SK-N-SH treated with all-trans-retinoic acid at 6 μM for 48 hours (cell line): ENCODE results near the gene SORCS2.

ENCODE experiments used
- BACH2 ChIP-seq: fragments of 250-450 bp; sonication (Bioruptor Pico); IDR thresholded peaks from 2 replicates; pipeline ENCODE4 v1.9.0; 2021; ENCODE audit warnings: mild to moderate bottlenecking, borderline replicate concordance
- CREB5 ChIP-seq: fragments of 250-450 bp; sonication (Bioruptor Pico); IDR thresholded peaks from 2 replicates; pipeline ENCODE4 v1.5.1; 2020; ENCODE audit warnings: low read depth, mild to moderate bottlenecking, moderate library complexity
- OSR1 ChIP-seq: fragments of 250-450 bp; sonication (Bioruptor Pico); IDR thresholded peaks from 2 replicates; pipeline ENCODE4 v1.8.0; 2022; ENCODE audit warnings: moderate library complexity, mild to moderate bottlenecking, inconsistent platforms
- PATZ1 ChIP-seq: fragments of 250-450 bp; sonication (Bioruptor Pico); IDR thresholded peaks from 2 replicates; pipeline ENCODE4 v1.8.0; 2020; ENCODE audit warnings: mild to moderate bottlenecking, moderate library complexity, borderline replicate concordance
- RARB ChIP-seq: fragments of 250-450 bp; sonication (Bioruptor Pico); IDR thresholded peaks from 2 replicates; pipeline ENCODE4 v1.8.0; 2021; ENCODE audit warnings: mild to moderate bottlenecking, moderate library complexity
- ZFP30 ChIP-seq: fragments of 450-650 bp; formaldehyde crosslinking; IDR thresholded peaks from 2 replicates; pipeline ENCODE4 v1.5.0; 2022; ENCODE audit warnings: mild to moderate bottlenecking, moderate library complexity

GRCh38 chr4:7241597-7242125 lies 49.3 kb downstream of the SORCS2 start:
- TF ChIP-seq ZFP30 = no peak
- TF ChIP-seq PATZ1 (CRISPR knock-in tag) = no peak
- no peak for TF ChIP-seq RARB (CRISPR knock-in tag)
- no peak for TF ChIP-seq BACH2 (CRISPR knock-in tag)
- no peak for TF ChIP-seq CREB5 (CRISPR knock-in tag)
- no peak for TF ChIP-seq OSR1 (CRISPR knock-in tag)
